Measurements from ENCODE around the gene DDX42.
"Not testable (repeated sequence)": the region's sequence is repeated elsewhere in the genome, so short reads cannot be mapped to it uniquely, and the experiment has no call there.

The DDX42 gene

DNA sequence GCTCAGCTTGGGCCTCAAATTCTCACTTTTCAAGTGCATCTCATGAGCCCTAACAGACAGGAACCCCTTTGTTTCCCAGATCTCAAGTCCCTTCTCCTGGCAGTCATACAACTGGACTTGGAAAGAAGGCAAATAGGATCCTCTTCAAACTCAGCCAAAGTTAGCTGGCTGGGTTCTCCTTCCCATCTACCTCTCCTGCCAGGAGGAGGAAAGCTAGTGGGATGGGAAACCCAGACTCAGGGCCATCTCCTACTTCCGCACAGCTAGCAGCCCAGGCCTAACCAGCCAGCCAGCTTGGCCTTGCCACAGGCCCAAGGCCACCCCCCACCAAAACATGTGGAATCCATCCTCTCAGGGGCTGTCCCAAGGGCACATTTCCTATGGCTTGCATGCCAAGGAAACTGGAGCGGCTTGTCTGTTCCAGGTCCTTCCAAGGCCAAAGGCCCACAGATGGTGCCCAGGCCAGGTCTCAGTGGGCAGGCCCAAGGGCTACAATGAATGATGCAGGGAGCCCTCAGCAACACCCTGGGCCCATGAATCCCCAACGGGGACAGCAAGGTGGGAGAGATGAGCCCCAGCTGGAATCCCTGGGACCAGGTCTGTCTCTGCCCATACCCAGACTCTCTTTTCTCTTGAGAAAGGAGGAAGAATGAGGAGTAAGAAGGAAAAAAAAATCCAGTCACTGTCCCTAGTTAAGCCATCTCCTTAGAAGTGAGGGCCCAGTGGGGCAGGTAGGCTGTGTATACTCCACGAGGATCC lies 66.8 kb downstream of the DDX42 start:
- DNase-seq (ENCODE audit: low read depth, low spot score), result no peak

DNA sequence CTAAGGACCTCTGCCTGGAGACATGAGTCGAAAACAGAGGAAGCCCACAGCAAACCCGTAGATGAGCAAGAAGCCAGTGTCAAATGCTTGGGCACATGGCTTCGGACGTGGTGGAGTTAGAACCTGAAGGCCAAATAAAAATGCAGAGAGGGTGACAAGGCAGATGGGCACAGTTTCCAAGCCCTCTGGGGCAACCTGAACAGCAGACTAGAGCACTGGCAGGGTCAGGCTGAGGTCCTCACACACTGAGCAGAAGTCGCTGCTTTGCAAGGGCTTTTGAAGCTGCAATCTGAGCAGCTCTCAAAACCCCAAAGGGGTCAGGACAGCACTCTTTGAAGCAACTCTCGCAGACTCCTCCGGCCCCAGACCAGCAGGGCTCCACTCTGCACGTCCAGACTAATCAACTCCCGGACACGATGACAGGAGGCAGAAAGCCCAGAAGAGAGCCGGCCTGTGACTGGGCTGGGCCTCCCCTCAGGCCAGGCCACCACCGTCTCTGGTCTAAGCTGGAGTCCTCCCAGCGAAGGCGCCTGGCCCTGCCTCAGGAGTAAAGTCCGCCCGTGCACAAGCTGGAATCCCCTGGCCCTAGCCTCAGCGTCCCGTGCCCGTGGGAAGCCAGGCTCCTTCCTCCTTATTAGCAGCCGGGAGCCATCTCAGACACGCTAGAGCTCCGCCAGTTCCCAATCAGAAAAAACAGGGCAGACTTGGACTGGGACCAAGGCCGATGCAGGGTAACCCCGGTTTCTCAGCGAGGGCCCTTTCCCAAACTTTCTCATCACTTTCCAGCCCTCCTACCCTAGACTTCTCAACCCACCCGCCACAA lies 67.6 kb downstream of the DDX42 start:
- DNase-seq (ENCODE audit: low read depth, low spot score), result no peak

DNA sequence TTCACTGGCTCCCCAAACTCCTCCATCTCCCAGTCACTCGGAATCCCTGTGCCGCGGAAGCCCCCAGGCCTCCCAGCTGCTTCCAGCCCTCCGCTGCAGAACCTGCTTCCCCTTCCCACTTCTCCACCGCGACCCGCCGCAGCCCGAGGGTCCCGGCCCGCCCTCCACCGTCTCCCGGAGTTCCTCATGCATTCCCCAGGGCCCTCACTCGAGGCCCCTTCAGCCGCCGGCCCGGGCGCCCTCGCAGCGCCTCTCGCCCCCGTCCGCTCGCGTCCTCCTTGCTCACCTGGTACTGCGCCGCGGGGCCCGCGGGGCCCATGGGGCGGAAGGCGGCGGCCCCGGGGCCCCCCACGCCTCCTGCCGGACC lies 68.2 kb downstream of the DDX42 start:
- no peak for DNase-seq (ENCODE audit: low read depth, low spot score)

DNA sequence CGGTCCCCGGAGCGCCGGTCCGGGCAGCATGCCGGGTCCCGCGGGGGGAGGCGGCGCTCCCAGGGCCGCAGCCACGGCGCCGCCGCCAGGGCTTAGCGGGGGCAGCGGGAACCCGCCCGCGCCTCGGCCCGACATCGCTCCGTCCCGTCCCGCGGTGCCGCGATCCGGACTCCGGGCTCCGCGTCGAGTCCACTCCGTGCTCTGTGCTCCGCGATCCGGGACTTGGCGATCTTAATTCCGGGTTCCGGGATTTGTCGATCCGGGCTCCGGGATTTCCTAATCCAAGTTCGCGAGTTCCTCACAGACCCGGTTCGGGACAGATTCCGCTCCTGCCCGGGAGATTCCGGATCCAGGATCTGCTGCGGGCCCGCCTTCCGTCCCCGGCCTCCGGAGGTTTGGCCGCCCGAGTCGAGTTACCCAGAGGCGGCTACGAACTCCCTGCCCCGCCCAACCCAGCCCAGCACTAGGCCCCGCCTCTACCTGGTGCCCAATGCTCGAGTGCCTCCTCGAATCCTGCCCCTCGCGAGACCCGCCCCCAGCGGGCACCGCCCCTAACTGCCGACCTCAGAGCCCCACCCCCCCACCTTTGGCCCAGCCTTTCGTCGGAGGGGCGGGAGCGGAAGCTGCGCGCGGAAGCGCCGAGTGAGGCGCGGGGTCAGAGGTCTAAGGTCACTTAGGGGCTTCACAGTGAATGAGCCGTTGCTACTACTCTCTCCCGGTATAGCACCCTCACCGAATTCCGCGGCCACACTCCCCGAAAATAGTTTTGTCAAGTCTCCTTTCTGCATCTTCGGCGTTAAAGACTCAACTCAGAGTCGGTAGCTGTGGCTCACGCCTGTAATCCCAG lies 68.8 kb downstream of the DDX42 start, which contains the start of gene SMARCD2:
Gene SMARCD2 (minus strand): TSS at position 146 of the 847 bp plus-strand sequence. CDS start 11 bp downstream, at position 135.
- peak; percentile 94 for DNase-seq (ENCODE audit: low read depth, low spot score)

DNA sequence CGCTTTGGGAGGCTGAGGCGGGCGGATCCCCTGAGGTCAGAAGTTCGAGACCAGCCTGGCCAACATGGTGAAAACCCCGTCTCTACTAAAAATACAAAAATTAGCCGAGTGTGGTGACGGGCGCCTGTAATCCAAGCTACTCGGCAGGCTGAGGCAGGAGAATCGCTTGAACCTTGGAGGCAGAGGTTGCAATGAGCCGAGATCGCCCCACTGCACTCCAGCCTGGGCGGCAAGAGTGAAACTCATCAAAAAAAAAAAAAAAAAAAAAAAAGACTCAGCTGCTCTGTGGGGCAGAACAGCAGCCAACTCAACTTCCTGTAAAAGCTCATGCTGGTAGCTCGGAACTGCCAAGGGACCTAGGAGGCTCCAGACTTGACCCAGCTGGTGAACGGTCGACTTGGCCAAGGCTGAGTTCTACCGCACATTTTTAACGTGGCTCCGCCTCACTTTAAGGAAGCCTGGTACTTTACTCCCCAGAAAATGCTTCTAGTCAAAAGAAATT lies 69.5 kb downstream of the DDX42 start:
- DNase-seq (ENCODE audit: low read depth, low spot score), result not testable (repeated sequence)

DNA sequence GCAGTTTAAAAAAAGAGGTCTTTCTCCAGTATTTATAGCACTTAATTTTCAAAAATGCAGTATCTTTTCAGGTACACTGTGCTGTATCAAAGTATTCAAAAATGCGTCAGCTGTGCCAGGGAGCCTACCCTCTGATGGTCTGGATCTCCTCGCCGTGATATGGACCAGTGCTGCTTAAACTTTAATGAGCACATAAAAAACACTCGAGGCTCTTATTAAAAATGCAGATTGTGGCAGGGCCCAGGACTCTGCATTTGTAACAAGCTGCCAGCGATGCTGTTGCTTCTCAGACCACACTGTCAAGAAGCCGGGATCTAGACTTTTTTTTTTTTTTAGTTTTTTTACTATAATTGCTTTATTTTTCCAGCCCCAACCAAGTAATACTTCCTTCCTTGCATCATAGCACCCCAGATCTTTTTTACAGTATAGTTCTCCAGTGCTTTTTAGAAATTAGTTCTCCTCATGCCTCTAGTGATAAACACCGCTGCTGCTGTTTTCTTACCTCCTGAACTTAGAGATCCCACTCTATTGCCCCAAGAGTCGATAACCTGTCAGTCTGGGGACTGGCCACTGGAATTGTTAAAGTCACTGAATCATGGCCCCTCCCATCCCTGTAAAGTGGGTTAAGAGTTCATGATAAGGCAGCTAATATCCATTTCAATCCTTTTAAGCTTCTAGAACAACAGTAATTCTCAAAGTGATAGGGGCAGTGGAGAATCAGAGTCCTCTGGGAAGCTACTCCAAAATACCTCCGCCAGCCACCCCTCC lies 70.1 kb downstream of the DDX42 start:
- no peak for DNase-seq (ENCODE audit: low read depth, low spot score)

DNA sequence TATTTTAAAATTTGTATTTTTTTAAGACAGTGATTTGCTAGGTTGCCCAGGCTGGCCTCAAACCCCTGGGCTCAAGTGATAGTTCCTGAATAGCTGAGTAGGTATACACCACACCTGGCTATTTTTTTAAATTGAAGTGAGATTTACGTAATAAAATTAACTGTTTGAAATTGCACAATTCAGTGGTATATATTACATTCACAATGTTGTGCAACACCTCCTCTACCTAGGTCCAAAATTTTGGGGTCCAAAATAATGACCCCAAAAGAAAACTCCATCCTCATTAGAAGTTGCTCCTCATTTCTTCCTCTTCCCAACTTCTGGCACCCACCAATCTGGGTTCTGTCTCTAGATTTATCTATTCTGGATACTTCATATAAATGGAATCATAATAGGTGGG lies 71.5 kb downstream of the DDX42 start:
- DNase-seq (ENCODE audit: low read depth, low spot score), result no peak

DNA sequence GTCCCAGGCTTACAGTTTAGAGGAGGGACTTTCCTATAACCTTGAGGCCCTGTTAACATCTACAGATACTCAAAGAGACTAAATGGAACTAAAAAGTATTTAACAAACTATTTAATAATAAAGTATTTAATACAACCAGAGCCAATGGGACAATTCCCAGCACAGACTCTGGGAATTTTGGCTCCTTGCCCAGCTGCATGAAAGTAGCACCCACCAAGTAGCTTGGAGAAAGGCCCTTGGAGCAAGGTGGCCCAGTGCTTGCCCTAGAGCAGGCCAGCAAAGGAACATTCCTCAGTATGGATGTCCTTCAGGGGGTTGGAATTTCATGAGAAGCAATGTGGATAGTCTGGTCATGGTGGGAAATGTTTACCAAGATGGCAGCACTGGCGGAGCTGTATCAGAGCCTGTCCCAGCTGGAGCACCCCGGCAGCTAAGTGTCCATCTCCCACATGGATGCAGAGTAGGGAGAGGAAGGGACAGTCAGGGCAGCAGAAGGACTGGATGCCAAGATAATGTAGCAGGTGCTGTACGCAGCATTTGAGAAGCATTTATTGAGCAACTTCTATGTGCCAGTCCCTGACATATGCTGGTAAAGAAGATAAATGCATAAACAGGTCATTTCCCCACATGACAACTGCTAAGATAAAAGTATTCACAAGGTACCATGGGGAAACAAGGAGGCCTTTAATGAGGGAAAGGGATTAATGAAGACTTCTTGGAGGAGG lies 73.7 kb downstream of the DDX42 start:
- no peak for DNase-seq (ENCODE audit: low read depth, low spot score)

DNA sequence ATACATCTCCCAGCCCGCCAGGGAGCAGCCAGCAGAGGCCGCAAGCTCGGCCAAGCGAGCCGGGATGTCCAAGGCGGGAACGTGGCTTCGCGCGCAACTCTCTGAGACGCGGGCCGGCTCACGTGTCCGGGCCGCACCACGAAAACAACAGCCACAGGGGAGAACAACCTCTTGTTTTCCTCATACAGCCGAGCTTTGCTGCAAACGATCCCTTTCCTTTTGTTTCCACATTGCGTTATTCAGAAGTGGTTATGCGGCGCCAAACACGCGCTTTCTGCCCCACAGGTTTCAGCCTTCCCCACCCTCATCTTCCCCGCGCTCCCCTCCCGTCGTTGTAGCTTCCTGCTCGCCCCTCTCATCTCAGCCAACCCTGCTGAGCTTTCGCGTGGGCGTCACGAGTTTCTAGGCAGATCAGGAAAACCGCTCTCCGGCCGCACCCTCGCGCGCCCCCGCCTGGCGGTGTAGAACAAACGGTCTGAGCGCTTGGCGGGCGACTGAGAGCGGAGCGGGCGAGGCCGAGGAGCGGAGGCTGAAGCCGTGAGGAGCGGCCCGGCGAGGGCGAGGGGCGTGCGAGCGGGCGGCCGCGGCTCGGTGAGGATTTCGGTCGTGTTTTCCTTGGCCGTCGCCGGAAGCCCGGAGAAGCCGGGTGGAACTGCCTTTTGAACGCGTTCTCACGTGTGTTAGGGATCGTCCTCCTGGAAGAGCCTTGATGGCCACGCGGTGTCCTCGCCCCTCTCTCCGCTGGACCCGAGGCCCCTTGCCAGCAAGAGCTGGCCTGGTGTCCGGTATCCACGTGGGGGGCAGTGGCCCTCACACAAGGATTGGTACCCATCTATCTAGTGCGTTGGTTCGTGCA lies 75.1 kb downstream of the DDX42 start:
- peak; percentile 76 for DNase-seq (ENCODE audit: low read depth, low spot score)

DNA sequence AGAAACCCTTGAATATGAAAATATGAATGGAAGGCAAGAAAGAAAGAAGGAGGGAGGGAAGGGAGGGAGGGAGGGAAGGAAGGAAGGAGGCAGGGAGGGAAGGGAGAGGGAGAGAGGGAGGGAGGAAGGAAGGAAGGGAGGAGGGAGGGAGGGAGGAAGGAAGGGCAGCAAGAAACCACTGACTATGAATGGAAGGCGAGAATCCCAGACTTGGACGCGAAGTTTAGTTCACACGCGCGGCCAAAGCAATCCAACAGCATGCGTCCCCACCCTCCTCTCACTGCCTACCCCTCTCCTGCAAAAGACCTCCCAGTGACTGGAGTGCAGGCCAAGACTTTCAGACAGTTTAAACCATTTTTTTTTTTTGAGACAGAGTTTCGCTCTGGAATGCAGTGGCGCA lies 76.4 kb downstream of the DDX42 start:
- DNase-seq (ENCODE audit: low read depth, low spot score), result no peak

DNA sequence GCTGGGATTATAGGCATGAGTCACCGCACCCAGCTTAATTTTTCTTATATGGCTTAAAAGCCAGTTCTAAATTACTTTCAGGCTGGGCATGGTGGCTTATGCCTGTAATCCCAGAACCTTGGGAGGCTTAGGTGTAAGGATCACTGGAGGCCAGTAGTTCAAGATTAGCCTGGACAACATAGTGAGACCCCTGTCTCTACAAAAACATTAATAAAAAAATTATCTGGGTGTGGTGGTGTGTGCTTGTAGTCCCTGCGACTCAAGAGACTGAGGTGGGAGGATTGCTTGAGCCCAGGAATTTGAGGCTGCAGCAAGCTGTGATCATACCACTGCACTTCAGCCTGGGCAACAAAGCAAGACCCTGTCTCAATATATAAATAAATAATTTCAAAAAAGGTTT lies 79.3 kb downstream of the DDX42 start:
- DNase-seq (ENCODE audit: low read depth, low spot score), result no peak

DNA sequence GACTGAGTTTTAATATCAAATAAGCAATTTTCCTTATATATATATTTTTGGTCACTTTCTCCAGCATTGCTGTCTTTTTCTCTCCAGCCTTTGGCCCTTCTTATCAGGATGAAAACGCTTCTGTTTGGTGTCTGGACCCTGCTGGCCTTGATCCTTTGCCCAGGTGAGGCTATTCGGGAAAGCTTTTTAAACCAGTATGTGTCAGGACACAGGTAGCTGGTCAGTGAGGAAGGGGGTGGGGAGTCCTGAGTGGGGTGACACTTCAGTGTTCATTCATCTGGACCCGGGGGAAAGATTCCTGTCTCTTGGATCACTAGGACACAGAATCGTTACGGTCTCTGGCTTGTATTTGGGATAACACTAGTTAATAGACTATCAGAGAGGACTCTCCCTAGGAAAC lies 80.7 kb downstream of the DDX42 start:
- DNase-seq (ENCODE audit: low read depth, low spot score), result no peak

DNA sequence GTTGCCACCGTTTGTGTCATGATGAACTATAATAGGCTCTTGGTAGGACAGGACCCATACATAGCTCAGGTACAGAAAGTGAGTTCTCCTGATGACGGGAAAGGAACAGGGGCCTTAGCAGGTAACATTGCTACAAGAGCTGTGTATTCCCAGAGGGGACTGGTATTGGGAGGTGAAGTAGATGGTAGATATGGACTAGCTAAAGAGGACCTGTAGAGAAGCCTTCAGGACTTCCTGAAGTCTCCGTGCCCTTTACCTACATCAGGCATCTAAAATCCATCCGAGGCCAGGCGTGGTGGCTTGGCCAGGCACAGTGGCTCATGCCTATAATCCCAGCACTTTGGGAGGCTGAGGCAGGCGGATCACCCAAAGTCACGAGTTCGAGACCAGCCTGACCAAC lies 81.2 kb downstream of the DDX42 start:
- no peak for DNase-seq (ENCODE audit: low read depth, low spot score)

DNA sequence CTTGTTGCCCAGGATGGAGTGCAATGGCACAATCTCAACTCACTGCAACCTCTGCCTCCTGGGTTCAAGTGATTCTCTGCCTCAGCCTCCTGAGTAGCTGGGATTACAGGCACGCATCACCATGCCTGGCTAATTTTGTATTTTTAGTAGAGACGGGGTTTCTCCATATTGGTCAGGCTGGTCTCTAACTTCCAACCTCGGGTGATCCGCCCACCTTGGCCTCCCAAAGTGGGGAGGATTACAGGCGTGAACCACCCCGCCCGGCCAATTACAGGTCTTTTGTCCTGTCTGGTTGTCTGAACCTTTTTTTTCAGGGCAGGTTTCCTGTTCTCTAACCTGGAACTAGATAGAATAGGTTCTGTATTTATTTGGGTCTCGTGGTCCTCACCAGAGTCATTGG lies 82.5 kb downstream of the DDX42 start:
- DNase-seq (ENCODE audit: low read depth, low spot score), result not testable (repeated sequence)

DNA sequence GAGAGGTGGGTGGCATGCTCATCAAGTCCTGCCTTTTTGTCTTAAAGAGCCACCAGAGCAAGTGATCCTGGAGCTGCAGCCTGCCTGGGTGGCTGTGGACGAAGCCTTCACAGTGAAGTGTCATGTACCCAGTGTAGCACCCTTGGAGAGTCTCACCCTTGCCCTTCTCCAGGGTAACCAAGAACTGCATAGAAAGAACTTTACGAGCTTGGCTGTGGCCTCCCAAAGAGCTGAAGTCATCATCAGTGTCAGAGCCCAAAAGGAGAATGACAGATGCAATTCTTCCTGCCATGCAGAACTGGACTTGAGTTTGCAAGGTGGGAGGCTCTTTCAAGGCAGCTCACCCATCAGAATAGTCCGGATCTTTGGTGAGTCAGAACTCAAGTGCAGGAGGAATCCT lies 85.3 kb downstream of the DDX42 start:
- DNase-seq (ENCODE audit: low read depth, low spot score), result no peak

DNA sequence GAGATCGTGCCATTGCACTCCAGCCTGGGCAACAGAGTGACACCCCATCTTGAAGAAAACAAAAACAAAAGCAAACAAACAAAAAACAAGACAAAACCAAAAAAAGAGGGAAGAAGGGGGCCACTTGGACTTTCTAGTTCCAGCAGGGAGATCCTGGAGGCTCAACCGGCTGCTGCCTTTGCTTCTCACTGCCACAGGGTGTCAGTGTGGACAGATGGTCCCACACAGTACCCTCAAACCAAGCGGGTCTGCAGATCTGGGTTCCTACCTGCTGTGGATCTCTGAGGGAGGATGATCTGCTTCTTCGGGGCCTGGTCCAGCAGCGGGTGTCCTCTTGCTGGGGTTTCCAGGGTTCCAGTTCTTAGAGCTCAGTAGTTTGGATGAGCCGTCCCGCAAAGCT lies 92.7 kb downstream of the DDX42 start:
- not testable (repeated sequence) for DNase-seq (ENCODE audit: low read depth, low spot score)

Measured in iPS DF 19.7 (cell line).